ENCODE results near the gene TFAP2D.

The TFAP2D gene

DNA sequence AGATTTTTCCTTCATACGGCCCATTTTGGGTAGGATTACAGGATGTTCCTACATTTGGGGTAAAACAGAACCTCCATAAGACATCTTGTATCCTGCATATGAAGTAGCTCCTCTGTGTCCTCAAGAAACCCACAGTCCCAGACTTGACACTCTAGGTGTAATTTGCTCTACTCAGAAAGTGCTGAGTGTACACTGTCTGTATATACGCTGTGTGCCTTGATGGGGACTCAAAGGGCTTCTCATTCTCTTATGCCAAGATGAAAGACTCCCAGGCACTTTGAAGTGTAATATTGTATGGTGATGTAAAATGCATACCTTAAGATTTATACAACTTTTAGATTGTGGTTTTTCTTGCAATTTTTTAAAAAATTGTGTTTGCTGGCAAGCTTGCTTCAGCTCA, 5.2 kb downstream of the TFAP2D start:
- no peak for DNase-seq (ENCODE audit: low spot score)
- no peak for FAIRE-seq

DNA sequence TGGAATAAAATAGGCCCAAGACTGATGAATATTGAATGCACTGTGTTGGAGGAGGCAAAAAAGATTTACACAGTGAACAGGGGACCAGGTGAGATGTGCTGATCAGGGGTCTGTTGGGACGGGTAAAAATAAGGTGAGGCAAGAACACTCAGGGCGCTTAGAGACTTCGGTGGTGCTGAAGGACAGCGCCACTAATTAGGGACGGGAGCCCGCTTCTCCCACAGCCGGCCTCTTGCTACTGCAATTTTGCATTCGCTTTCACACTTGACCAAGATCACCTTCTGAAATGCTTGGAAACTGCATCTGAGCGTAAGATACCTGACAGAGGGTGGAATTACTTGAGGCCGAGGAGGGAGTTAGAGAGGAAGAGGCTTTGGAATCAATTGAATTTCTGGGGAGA, 7.3 kb downstream of the TFAP2D start:
- FAIRE-seq (no peak), DNase-seq (ENCODE audit: low spot score) (peak; percentile 66)

DNA sequence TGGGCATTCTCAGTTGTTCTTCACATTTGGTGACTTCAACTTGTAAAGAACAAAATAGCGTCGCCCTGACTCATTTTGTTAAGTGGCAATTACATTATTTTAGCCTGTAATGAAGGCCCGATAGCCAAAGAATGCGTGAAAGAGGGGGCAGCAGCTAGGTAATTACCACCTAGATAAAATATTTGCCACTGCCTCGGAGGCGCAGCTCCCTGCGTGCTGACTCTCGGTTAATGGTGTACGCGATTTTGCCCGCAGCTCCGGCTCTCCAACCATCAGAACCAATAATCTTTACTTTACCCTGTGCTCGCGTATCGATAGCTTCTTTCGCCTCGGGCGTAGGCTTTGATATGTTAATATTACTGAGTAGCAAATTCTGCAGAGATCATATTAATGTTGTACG, 8.7 kb downstream of the TFAP2D start:
- FAIRE-seq: no peak
- DNase-seq (ENCODE audit: low spot score): no peak

DNA sequence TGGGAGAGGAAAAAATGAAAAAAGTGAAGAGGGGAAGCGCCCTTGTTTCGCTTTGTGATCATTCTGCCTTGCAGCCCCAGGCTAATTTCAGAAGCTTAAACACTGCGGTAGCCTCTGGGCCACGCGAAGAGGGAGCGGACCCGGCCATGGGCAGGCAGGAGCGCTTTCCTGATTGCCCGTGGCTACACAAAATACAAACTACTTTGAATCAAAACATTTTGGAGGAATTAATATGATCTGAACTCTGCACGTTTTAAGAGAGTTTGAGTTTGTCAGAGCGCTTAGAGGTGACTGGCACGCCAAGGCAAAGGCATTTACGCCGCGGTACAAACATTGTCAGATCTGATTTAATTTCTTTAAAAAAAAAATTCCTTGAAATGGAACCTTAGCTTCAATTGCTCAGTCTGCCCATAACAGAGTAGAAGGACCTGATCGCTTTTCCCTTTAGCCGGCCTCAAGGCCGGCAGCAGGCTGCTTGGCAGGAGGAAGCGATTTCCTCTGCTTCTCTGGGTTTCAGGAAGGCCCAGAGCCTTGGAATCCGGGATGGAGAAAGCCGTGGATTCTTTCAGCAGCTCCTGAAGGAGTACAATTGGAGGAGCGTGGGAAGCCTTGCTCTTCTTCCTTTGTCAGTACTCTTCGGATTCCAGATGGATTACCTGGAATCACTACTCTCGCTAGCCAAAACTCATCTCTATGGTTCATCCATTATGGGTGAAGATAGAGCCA, 9.7 kb downstream of the TFAP2D start:
- DNase-seq (ENCODE audit: low spot score): no peak

DNA sequence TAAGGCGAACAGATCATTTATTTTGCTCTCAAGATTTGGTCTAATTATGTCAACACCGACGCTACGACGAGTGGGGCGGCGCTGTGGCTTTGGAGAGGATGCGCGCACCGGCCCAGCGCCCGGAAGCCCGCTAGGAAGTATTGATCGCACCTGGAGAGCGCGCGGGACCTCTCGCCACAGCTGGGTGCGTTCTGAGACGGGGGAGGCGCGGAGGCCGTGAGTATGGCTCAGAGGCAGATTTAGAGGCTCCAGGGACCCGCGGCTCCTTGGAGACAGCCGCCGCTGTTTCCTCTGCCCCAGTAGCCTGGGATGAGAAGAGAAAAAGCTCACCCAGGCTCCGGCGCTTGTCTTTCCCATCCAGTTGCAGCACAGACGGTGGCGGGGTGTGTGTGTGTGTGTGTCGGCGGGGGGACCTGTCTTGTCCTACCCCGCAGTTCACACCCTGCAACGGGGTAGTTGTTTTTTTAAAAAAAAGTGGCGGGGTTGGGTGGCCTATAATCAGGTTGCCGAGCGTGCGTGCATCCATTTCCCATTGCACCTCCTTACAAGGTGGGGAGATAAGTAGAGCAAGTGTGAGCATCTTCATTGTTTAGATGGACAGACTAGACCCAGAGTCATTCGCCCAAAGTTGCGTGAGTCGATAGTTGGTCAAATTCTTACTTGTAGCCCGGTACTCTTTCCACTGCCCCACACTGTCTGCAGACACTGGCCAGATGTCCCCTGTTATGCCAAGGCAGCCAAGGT, 11.2 kb downstream of the TFAP2D start:
- FAIRE-seq (no peak), DNase-seq (ENCODE audit: low spot score) (peak; percentile 33)

More for the DNA sequence above, 9.7 kb downstream of the TFAP2D start:
- FAIRE-seq: no peak

DNA sequence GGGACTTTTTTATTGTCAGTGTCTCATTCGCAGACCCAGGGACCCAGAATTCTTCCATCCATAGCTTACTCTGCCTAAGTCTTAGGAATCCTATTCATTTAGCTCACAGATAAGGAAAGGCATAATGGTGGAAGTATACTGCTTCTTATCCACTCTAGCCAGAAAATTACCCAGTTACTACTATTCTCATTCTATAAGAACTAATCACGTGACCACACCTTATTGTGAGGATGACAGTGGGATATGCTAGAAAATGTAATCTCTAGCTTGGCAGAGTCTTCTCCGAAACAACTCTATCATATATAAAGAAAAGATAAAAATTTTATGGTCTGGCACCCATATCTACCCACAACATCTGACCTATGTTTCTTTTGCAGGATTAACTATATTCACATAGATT, 21.2 kb downstream of the TFAP2D start:
- no peak for FAIRE-seq
- DNase-seq (ENCODE audit: low spot score): no peak

DNA sequence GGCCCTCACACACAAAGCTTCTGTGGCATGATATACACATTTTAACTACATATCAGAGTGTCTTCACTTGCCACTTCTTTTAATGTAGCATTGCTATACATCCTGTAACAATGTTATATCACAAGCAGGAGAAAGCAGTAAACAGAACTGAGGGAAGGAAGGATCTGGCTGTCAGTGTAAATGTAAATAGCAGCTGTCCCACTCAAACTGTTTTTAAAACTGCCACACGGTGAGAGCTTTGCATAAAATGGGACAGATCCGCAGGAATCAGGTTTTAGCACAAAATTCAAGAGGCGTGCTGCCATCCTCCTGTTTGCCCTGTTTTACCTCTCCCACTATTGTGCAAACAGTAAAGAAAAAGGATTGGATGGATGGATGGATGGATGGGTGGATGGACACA, 28.8 kb downstream of the TFAP2D start:
- no peak for DNase-seq (ENCODE audit: low spot score)
- FAIRE-seq: no peak

DNA sequence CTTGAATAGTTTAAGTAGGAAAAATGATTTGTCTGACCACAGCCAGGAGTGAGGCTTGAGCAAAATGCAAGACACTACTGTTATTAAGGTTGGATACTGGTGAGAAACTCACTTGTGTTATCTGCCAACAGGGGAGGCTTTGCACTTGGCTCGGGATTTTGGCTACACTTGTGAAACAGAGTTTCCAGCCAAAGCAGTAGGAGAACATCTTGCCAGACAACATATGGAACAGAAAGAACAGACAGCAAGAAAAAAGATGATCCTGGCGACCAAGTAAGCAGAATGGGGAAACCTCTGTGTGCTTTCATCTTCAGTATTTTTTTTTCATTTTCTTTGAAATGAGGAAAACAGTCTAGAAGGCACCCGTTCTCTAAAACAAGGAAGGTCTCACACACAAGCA, 31.6 kb downstream of the TFAP2D start:
- DNase-seq (ENCODE audit: low spot score): no peak
- no peak for FAIRE-seq

DNA sequence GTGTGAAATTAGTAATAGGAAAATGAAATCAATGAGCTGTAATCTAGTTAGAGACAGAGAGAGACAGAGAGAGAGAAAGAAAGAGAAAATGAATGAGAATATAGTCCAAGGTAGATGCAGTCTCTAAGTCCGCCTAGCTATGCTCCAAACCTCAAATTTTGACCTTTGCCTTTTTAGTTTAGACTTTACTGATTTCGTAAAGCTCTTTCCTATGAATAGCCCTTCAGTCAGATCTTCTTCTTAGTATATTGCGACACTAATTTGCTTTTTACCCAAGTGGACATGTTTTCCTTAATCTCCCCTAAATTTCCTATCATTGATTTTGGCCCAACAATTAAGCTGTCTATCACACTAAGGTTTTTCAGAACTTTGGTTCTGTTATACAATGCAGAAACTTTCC, 49.5 kb downstream of the TFAP2D start:
- no peak for FAIRE-seq

DNA sequence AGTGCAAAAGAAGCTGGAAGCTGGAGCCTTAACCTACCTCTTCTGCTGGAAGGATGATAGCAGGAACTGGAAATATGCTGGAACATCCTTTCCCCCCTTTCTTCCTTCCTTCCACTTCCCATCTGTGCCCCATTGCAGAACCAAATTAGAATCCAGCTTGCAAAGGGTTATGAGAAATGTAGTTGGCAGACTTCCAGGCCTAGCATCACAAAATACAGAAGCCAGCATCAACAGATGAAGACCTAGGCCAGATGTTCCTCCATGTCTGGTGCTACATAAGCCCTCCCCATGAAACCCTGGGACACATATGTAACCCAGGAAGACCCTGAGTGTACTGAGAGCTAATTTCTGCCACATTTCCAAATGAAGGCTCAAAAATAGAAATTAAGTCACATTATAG, 65.4 kb downstream of the TFAP2D start:
- FAIRE-seq: no peak
- no peak for DNase-seq (ENCODE audit: low spot score)

More for the DNA sequence above, 49.5 kb downstream of the TFAP2D start:
- DNase-seq (ENCODE audit: low spot score): no peak

DNA sequence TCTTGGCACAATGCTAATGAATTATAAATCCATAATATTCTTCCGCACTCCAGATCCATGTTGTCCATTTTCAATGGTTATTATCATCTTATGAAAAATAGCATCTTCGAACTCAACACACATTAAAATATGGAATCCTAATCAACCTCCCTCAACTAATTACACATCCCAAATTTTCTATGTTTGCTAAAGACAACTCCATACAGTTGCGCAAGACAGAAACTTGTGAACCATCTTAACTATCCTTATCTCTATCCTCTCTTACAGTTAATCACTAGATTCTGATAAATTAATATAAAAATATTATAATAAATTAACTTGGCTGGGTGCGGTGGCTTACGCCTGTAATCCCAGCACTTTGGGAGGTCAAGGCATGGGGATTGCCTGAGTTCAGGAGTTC, 67.1 kb downstream of the TFAP2D start:
- no peak for DNase-seq (ENCODE audit: low spot score)
- FAIRE-seq: no peak

DNA sequence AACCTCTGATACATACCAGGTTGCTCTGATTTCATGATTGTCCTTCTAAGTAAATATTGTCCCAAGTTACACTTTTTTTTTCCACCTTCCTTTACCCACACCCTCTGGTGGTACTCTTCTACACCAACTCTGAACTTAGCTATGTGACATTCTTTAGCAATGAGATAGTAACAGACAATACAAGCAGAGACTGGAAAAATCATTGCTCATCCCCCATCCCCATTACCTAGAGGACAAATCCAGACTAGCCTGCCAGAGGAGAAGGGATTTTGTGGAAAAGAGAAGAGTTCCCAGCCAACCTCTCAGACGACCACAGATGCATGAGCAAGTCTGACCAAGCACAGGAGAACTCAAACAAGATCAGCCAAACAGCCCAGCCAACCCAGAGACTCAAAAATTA, 72.6 kb downstream of the TFAP2D start:
- DNase-seq (ENCODE audit: low spot score): peak; percentile 61
- FAIRE-seq: no peak

DNA sequence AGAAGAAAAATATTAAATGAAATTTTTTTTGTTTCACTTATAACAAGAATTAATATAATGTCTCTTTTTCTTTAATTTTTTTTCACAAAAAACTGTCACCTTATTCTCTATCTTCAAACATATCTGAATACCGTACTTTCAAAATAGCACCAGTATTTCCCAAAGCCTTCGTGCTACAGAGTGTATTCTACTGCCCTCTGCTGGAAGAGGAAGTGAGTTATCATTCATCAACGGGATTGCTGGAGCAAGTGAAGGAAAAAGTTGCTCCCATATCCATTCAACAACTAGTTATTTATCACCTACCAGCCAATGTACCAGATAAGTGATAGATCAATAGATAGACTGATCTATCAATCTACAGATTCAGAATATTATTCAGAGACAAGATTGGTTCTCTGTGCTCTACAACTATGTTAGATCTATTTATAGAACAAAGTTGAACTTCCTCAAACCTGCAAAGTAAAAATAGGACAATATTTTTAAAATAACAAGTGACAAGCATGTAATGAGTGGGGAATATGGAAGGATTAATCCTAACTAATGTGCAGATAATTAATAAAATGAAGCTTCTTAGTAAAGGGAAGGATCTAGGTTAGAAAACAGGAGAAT, 78.7 kb downstream of the TFAP2D start:
- FAIRE-seq (no peak), DNase-seq (ENCODE audit: low spot score) (peak; percentile 52)

DNA sequence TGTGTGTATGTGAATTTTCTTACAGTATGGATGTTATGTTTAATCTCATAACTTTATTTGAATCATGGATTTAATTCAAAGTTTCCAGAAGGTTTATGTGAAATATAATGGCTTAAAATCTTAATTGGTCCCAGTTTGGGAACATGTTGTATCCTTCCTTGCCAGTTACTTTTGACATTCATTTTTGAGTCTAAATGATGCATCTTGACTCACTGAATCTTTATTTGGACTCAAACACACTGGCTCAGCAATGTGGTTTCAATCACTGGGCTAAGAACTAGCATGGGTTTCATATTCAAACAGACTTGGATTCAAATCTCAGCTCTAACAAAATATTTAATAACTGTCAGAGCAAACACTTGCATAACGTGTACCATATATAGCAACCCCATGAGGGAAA, 79.4 kb downstream of the TFAP2D start:
- FAIRE-seq: no peak

DNA sequence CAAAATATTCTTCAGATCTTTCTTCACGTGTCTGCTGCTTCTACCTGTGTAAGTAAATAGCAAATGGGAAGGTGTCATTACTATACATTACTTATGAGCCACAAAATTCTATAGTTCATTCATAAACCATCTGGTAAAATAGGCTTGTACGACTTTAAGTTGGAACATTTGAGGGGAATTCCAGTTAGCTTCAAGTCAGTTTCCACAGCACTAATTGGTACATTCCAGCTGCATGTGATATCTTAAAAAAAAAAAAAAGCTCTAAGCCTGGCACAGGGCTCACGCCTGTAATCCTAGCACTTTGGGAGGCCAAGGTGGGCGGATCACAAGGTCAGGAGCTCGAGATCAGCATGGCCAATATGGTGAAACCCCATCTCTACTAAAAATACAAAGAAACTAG, 82.2 kb downstream of the TFAP2D start:
- no peak for FAIRE-seq
- no peak for DNase-seq (ENCODE audit: low spot score)

More for the DNA sequence above, 79.4 kb downstream of the TFAP2D start:
- DNase-seq (ENCODE audit: low spot score): no peak

DNA sequence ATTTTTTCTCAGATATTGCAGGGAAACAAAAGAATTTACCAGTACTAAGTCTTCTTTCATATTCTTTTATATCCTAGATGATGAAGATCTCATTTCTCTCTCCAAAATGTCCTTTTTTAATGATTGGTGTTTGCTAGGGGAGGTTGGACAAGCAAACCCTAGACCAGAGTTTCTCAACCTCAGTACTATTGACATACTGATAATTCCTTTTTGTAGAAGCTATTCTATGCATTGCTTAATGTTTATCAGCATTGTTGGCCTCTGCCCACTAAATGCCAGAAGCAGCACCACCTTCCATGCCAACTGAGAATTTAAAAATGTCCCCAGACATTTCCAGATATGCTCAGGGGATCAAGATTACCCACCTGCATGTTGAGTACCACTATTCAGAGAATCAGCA, 91.0 kb downstream of the TFAP2D start:
- DNase-seq (ENCODE audit: low spot score) (no peak), FAIRE-seq (no peak)

DNA sequence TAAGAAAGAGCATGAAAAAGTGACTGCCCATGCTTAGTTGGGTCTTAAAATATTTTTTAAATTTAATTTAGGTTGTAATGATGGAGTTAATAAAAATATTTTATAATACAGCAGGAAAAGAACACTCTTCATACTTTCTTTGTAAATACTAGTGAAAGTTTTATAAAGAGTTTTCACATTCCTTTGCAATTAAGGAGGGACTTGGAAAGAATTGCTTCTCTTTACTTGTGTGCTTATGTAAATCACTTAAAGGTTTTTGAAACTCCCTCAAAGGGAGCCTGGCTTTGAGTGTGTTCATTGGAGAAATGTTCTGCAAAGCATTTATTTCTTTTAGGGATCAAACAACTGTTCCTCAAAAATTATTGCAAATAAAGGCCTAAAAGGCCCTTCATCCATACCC, 93.7 kb downstream of the TFAP2D start:
- FAIRE-seq (no peak), DNase-seq (ENCODE audit: low spot score) (no peak)

DNA sequence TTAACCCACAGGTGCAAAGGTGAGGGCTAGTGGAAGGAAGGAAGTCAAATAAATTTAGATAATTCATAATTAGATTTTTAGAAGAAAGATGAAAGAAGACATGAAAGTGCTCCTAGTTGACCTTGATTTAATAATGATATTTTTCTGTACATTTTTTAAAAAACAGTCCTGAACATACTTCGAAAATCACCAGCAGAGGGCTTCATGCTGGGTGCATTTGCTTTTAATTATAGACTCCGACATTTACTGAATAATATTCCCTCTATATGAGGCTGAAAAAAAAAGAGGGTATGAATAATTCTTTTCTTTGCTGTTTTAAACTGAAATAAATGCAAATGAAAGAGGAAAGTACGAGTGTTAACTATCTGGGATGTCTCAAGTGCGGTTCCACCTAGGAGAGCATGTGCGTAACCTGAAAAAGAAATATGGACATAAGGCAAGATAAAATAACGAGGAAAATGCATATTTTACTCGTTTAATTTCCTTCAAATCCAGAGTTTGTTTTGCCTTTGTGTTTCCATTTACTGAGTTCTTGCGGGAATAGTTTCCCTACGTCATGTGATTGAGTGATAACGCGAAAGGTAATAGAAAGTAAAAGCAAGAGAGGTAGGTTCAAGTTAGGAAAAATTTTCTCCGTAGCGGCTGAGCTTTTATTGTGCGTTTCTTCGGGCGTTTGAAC, 102.2 kb downstream of the TFAP2D start:
- FAIRE-seq: no peak
- DNase-seq (ENCODE audit: low spot score): no peak

DNA sequence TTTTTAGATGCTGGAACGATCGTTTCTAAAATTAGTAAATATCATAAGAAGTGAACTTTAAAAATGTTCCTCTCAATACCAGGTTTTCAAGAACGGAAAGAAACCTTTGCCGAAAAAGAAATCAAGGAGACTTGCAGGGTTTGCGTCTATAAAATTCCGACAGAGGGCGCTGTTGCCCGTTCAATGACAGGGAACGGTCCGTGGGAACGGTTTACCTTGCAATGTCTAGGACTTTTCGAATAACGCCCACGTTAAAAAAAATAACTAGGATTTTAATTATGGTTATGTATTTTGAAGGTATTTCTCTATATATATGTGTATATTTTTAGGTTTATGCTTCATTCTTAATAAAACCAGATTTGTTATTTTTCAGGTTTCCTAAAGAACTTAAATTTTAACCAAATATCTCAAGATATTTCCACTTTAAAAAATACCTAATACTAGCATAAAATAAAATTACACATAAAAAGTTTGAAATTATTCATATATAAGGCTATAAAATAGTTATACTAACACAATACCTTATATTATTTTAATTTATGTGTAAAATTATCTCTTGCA, 102.9 kb downstream of the TFAP2D start:
- DNase-seq (ENCODE audit: low spot score): peak; percentile 71
- no peak for FAIRE-seq

DNA sequence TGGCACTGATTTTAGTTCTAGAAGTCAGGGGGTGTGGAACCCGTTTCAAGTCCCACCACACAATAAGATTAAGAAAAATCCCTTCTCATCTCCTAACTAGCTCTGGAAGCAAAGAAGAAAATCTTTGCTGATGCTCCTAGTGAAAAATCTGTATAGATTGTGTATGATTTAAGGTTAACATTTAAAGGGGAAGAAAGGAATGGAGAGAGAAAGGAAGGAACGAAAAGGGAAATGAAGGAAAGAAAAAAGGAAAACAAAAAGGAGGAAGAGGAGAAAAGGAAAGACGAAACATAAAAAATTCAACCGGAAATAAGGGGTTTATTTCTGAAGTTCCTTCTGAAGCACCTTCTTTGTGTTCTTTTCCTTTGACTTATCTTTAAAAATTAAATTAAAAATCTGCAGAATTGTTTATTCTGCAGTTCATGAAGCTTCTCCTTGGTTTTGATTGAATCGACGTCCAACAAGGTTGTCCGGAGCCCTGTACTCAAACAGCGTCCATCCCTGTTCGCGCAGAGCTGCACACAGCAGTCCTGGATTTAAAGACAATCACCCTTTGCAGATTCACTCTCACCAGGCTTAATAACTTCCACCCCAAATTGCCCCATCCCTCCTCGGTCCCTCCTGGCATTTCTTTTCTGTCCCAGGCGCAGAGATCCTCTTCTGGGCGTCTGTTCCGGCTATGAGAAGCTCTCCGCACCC, 103.8 kb downstream of the TFAP2D start:
- FAIRE-seq (no peak), DNase-seq (ENCODE audit: low spot score) (no peak)

DNA sequence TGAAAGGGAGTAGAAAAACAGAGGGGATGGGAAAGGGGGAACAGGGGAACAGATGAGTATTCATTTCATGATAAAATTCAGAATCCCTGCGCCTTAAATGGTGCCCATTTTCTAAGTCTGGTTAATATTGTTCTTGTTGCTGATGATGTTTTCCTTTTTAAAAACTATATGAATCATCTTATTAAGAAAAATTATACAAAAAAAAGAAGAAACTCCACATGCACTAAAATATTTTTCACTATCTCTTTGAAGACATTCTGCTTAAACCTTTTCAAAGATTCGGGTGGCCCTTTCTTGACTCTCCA, 104.3 kb downstream of the TFAP2D start:
- FAIRE-seq: no peak
- no peak for DNase-seq (ENCODE audit: low spot score)

Data from urothelium cell line (cell line).